ENCODE data around the gene XPO5. TPM values are rescaled to one million over a fixed set of nuclear protein-coding genes. Genes with fewer than 3 reads are reported as not detected.

The XPO5 gene
- total and polyA plus RNA-seq, 2 of the 4 experiments (the other 2 are of a cell fraction), result 29.0 to 30.1 TPM

- 95% methylated on average over 3 of the region's 4 CpGs; no CpG with 5 or more reads in 1 of the 2 experiments for WGBS, 2 experiments (ENCODE audit: extremely low coverage in 2 of 2, insufficient read length in 1 of 2)
- Histone ChIP-seq H3K4me1 (ENCODE audit: control insufficient read depth, insufficient read depth, low read length) (peaks cover 46% of the 10 kb centered on the region), H3K4me3 (ENCODE audit: insufficient read depth, low read depth, low read length) (no peak overlapping the region), H4K5ac (ENCODE audit: low read depth, low read length) (no peak overlapping the region), H2BK15ac (ENCODE audit: low read depth, low read length) (no peak overlapping the region), H2AK5ac (ENCODE audit: low read depth, low read length) (no peak overlapping the region), H2BK120ac (ENCODE audit: low read depth, low read length) (no peak overlapping the region), H4K20me1 (ENCODE audit: insufficient read depth, low read length) (peaks cover 22% of the 10 kb centered on the region; the same call in 1 of the 2 replicates), H2BK5ac (ENCODE audit: low read depth, low read length, poor library complexity, severe bottlenecking) (peak overlapping the region; percentile 11), H2AK9ac (replicated peaks; ENCODE audit: low read depth, low read length, poor library complexity) (peak overlapping the region; percentile 17), H3K23ac (ENCODE audit: low read depth, low read length) (no peak overlapping the region), H3K9me1 (ENCODE audit: insufficient read depth, low read length) (peaks cover 34% of the 10 kb centered on the region), H3K79me1 (ENCODE audit: low read depth in 1 of 2, low read length in 2 of 2) (peaks cover 34 to 67% of the 10 kb centered on the region in 2 experiments), H3K27me3 (ENCODE audit: control insufficient read depth, insufficient read depth, low read length) (no peaks in the 10 kb centered on the region), H3K4me2 (ENCODE audit: low read depth, low read length) (no peak overlapping the region), H3K9ac (ENCODE audit: low read depth, low read length) (no peak overlapping the region), H2AFZ (replicated peaks; ENCODE audit: low read length, poor library complexity) (no peak overlapping the region), H3K14ac (replicated peaks; ENCODE audit: low read depth, low read length) (no peak overlapping the region), H2BK20ac (ENCODE audit: low read depth, low read length) (no peak overlapping the region), H3K18ac (ENCODE audit: low read depth, low read length) (no peak overlapping the region), H4K8ac (ENCODE audit: low read depth in 2 of 2, low read length in 2 of 2) (no peak overlapping the region), H3K27ac (ENCODE audit: insufficient read depth, low read length) (no peak overlapping the region), H4K91ac (ENCODE audit: insufficient read depth, low read depth, low read length) (no peak overlapping the region), H3K36me3 (ENCODE audit: control insufficient read depth, insufficient read depth, low read length) (peaks cover 13% of the 10 kb centered on the region), H3K4ac (ENCODE audit: low read depth, low read length) (no peak overlapping the region), H3K9me3 (ENCODE audit: control insufficient read depth, insufficient read depth, low read length) (no peaks in the 10 kb centered on the region), H3K56ac (ENCODE audit: extremely low read depth, insufficient read depth, low read length) (no peak overlapping the region)
- POLR2A ChIA-PET (ENCODE audit: unreplicated experiment), result no interaction called here
- CTCF ChIA-PET, result interaction anchor here (0.5 to 3.3 kb wide), 2 partner anchors 12 to 14 kb away, joined by 3 to 17 read pairs; no protein-coding TSS in a partner anchor
- in situ Hi-C loops (cut with MboI; ENCODE audit: low sequenced_read_pairs), result loop anchor here (5.0 to 10.0 kb wide), 3 partner anchors 32 to 237 kb away; no protein-coding TSS in a partner anchor
- ATAC-seq (ENCODE audit: low read depth) (no peak), DNase-seq (no peak)
- TF ChIP-seq SMC3 (IDR thresholded peaks at IDR 0.05; ENCODE audit: low read depth, low read length) (no peak), USF2 (IDR thresholded peaks at IDR 0.05; ENCODE audit: low read depth, low read length) (no peak), MAFK (IDR thresholded peaks at IDR 0.05; ENCODE audit: low read depth, low read length) (no peak), NFE2L2 (IDR thresholded peaks at IDR 0.05; ENCODE audit: low read depth, low read length) (no peak), POLR2A (IDR thresholded peaks at IDR 0.05; ENCODE audit: low read depth, low read length) (no peak), MAZ (IDR thresholded peaks at IDR 0.05; ENCODE audit: borderline replicate concordance, low read depth, low read length) (no peak), RFX5 (IDR thresholded peaks at IDR 0.05; ENCODE audit: low read depth, low read length) (no peak), MXI1 (IDR thresholded peaks at IDR 0.05; ENCODE audit: borderline replicate concordance, low read depth, low read length) (no peak), BHLHE40 (IDR thresholded peaks at IDR 0.05; ENCODE audit: low read depth, low read length) (no peak), CEBPB (IDR thresholded peaks at IDR 0.05; ENCODE audit: low read depth, low read length) (no peak), CHD1 (IDR thresholded peaks at IDR 0.05; ENCODE audit: low read depth, low read length) (no peak), RCOR1 (IDR thresholded peaks at IDR 0.05; ENCODE audit: insufficient replicate concordance, low read length) (no peak)
- TF ChIP-seq, protein P1, sequence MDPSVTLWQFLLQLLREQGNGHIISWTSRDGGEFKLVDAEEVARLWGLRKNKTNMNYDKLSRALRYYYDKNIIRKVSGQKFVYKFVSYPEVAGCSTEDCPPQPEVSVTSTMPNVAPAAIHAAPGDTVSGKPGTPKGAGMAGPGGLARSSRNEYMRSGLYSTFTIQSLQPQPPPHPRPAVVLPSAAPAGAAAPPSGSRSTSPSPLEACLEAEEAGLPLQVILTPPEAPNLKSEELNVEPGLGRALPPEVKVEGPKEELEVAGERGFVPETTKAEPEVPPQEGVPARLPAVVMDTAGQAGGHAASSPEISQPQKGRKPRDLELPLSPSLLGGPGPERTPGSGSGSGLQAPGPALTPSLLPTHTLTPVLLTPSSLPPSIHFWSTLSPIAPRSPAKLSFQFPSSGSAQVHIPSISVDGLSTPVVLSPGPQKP (IDR thresholded peaks at IDR 0.05; ENCODE audit: borderline replicate concordance, low read depth, low read length), result no peak
- TF ChIP-seq, protein P2, sequence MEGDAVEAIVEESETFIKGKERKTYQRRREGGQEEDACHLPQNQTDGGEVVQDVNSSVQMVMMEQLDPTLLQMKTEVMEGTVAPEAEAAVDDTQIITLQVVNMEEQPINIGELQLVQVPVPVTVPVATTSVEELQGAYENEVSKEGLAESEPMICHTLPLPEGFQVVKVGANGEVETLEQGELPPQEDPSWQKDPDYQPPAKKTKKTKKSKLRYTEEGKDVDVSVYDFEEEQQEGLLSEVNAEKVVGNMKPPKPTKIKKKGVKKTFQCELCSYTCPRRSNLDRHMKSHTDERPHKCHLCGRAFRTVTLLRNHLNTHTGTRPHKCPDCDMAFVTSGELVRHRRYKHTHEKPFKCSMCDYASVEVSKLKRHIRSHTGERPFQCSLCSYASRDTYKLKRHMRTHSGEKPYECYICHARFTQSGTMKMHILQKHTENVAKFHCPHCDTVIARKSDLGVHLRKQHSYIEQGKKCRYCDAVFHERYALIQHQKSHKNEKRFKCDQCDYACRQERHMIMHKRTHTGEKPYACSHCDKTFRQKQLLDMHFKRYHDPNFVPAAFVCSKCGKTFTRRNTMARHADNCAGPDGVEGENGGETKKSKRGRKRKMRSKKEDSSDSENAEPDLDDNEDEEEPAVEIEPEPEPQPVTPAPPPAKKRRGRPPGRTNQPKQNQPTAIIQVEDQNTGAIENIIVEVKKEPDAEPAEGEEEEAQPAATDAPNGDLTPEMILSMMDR (conservative IDR thresholded peaks at IDR 0.05; ENCODE audit: low read depth, low read length), result no peak
- dilution Hi-C loops (cut with HindIII; ENCODE audit: low sequenced_read_pairs, unreplicated experiment), result no loop called here
- intact Hi-C loops (cut with micrococcal nuclease), result loop anchor here (5.0 kb wide), 1 partner anchor 127 kb away; the partner anchor contains the start of gene ZNF318
- BruUV-seq (replicated peaks), result no TSS peak
Observed at GRCh38 chr6:43494766-43495165, 81.1 kb downstream of the XPO5 start.
